ENCODE measurements around the gene TNS4.

The TNS4 gene

DNA sequence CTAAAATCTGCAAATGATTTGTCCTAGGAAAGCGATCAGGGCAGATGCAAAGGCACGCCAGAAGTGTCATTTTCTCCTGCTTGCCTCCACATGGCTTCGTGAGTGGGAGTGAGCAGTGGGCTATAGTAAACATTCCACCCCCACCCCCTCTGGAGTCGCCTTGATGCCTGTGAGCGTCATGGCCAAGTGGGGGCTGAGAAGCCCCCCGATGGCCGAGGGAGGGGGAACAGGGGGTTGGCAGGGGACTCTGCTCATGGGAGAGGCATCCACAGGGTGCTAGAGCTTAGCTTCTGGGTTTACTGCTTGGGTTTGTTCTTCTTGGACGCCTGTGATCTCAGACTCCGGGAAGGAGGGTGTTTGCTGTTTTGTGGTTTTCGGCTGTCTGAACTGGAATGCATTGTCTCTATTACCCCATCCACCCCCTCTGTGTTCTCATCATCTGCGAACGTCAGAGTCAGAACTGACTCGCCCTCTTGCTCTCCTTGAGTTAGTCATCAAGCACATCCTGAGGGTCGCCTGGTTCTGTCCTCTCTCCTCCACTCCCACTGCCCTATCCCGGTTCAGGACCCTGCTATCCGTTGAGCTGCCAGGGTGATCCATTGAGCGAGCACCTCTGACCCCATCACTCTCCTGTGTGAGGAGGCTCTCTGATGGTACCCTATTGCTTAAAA is 15.4 kb downstream of the TNS4 start:
- Histone ChIP-seq H3K9me3 (ENCODE audit: low read depth, low read length) (no peaks in the 10 kb centered on the region), H3K36me3 (ENCODE audit: insufficient read depth, low read length) (no peaks in the 10 kb centered on the region), H3K27ac (no peak overlapping the region), H3K4me3 (0 out of 2 replicates have a peak overlapping the region, but pooled peaks have one; percentile 22), H3K9ac (ENCODE audit: insufficient read length) (no peak overlapping the region)
- TF ChIP-seq POLR2AphosphoS5 (IDR thresholded peaks at IDR 0.05; ENCODE audit: borderline replicate concordance, low read depth, low read length) = no peak
- TF ChIP-seq FOXP2 (optimal IDR thresholded peaks at IDR 0.05; ENCODE audit: control extremely low read depth, extremely low read length, insufficient read depth) = no peak
- TF ChIP-seq EZH2 (IDR thresholded peaks at IDR 0.05) = no peak
- no peak for DNase-seq (ENCODE audit: low read depth, low spot score)

DNA sequence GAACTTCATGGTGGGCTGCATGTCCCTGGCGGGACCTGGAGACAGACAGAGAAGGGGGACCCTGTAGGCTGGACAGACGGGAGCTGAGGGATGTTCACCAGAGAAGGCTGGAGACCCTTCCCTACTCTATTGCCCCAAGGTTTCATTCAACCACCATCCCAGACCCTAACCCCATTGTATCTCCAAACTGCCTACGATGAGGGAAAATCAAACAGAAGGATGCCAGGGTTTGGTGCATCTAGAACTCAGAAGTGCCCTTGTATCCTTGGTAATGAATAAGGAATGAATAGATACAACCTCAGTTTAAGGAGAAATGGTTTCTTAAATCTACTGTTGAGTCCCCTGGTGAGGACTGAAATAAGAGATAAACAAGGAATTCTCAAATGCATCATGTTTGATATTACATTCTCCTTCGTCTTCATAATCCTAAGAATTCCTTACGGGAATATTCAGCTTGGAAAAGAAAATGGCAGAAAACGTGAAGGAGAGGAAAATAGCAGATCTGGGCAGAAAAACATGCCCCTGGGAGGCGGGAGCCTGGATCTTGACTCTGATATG is 16.4 kb downstream of the TNS4 start:
- Histone ChIP-seq H3K9ac (ENCODE audit: insufficient read length) (no peak overlapping the region), H3K4me3 (no peak overlapping the region), H3K36me3 (ENCODE audit: insufficient read depth, low read length) (no peaks in the 10 kb centered on the region), H3K9me3 (ENCODE audit: low read depth, low read length) (no peaks in the 10 kb centered on the region), H3K27ac (no peak overlapping the region)
- TF ChIP-seq EZH2 (IDR thresholded peaks at IDR 0.05) = no peak
- TF ChIP-seq FOXP2 (optimal IDR thresholded peaks at IDR 0.05; ENCODE audit: control extremely low read depth, extremely low read length, insufficient read depth) = no peak
- no peak for TF ChIP-seq POLR2AphosphoS5 (IDR thresholded peaks at IDR 0.05; ENCODE audit: borderline replicate concordance, low read depth, low read length)
- DNase-seq (ENCODE audit: low read depth, low spot score) = no peak

GRCh38 chr17:40484285-40484972 is 17.0 kb downstream of the TNS4 start:
- Histone ChIP-seq H3K36me3 (ENCODE audit: insufficient read depth, low read length) (no peaks in the 10 kb centered on the region), H3K27ac (no peak overlapping the region)

GRCh38 chr17:40483679-40484078 is 17.7 kb downstream of the TNS4 start:
- H3K4me3 ChIP-seq = no peak overlapping the region
- H3K9me3 ChIP-seq (ENCODE audit: low read depth, low read length) = no peaks in the 10 kb centered on the region
- no peak for DNase-seq (ENCODE audit: low read depth, low spot score)
- no peak for TF ChIP-seq POLR2AphosphoS5 (IDR thresholded peaks at IDR 0.05; ENCODE audit: borderline replicate concordance, low read depth, low read length)
- no peak for TF ChIP-seq EZH2 (IDR thresholded peaks at IDR 0.05)
- TF ChIP-seq FOXP2 (optimal IDR thresholded peaks at IDR 0.05; ENCODE audit: control extremely low read depth, extremely low read length, insufficient read depth) = no peak
- H3K36me3 ChIP-seq (ENCODE audit: insufficient read depth, low read length) = no peaks in the 10 kb centered on the region
- H3K27ac ChIP-seq = no peak overlapping the region
- H3K9ac ChIP-seq (ENCODE audit: insufficient read length) = no peak overlapping the region

More at GRCh38 chr17:40484285-40484972, 17.0 kb downstream of the TNS4 start:
- Histone ChIP-seq H3K9ac (ENCODE audit: insufficient read length) (no peak overlapping the region), H3K9me3 (ENCODE audit: low read depth, low read length) (no peaks in the 10 kb centered on the region), H3K4me3 (no peak overlapping the region)
- no peak for TF ChIP-seq EZH2 (IDR thresholded peaks at IDR 0.05)
- TF ChIP-seq FOXP2 (optimal IDR thresholded peaks at IDR 0.05; ENCODE audit: control extremely low read depth, extremely low read length, insufficient read depth) = no peak
- no peak for TF ChIP-seq POLR2AphosphoS5 (IDR thresholded peaks at IDR 0.05; ENCODE audit: borderline replicate concordance, low read depth, low read length)
- no peak for DNase-seq (ENCODE audit: low read depth, low spot score)

DNA sequence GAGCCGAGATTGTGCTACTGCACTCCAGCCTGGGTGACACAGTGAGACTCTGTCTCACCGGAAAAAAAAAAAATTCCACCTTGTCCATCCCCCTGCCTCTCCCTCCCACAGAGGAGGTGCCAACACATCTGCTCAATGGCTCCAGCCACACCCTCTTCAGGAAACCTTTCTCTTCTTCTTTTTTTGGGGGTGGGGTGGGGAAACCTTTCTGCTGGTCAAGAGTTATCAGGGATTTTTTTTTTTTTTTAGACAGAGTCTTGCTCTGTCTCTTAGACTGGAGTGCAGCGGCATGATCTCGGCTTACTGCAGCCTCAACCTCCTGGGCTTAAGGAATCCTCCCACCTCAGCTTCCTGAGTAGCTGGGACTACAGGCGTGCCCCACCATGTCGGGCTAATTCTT is 18.7 kb downstream of the TNS4 start:
- H3K4me3 ChIP-seq = no peak overlapping the region
- no peaks in the 10 kb centered on the region for H3K9me3 ChIP-seq (ENCODE audit: low read depth, low read length)
- TF ChIP-seq FOXP2 (optimal IDR thresholded peaks at IDR 0.05; ENCODE audit: control extremely low read depth, extremely low read length, insufficient read depth) (no peak), POLR2AphosphoS5 (IDR thresholded peaks at IDR 0.05; ENCODE audit: borderline replicate concordance, low read depth, low read length) (no peak), EZH2 (IDR thresholded peaks at IDR 0.05) (no peak)
- DNase-seq (ENCODE audit: low read depth, low spot score) = no peak
- H3K36me3 ChIP-seq (ENCODE audit: insufficient read depth, low read length) = no peaks in the 10 kb centered on the region
- H3K9ac ChIP-seq (ENCODE audit: insufficient read length) = no peak overlapping the region
- no peak overlapping the region for H3K27ac ChIP-seq

DNA sequence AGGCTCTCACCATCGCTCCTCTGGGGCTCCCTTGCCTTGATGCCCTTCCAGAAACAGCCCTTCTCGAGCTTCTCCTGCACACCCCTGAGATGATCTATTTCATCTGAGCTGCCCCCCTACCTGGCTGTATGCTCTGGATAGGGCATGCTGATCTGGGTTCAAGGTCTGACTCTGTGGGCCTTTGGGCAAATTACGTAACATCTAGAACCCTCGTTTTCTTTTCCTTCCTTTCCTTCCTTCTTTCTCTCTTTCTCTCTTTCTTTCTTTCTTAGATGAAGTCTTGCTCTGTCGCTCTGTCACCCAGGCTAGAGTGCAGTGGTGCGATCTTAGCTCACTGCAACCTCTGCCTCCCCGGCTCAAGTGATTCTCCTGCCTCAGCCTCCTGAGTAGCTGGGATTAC is 20.3 kb downstream of the TNS4 start:
- Histone ChIP-seq H3K36me3 (ENCODE audit: insufficient read depth, low read length) (no peaks in the 10 kb centered on the region), H3K9ac (ENCODE audit: insufficient read length) (no peak overlapping the region)

DNA sequence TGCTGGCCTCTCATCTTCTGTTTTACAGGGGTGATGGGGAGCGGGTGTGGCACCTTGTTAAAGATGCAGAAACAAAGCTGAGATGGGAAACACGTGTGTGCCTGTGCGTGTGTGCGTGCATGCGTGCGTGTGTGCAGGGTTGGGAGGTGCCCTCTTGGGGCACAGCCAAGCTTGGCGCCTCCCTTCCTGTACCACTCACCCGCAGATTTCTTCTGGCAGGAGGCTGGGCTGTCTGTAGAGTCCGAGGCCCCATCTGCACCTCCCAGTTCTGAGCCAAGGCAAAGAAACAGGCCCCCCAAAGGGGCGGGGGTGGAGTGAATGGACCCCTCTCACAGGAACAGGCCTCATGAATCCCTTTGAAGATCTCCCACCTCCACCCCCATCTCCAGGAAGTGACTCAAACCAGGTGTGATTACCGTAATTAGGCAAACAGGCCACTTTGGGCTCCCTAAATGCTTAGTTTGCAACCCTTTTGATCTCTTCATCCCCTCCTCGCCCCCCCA is 20.9 kb downstream of the TNS4 start:
- no peak overlapping the region for H3K27ac ChIP-seq

More for the DNA sequence above, 20.3 kb downstream of the TNS4 start:
- Histone ChIP-seq H3K9me3 (ENCODE audit: low read depth, low read length) (no peaks in the 10 kb centered on the region), H3K4me3 (no peak overlapping the region), H3K27ac (no peak overlapping the region)
- no peak for TF ChIP-seq POLR2AphosphoS5 (IDR thresholded peaks at IDR 0.05; ENCODE audit: borderline replicate concordance, low read depth, low read length)
- no peak for TF ChIP-seq EZH2 (IDR thresholded peaks at IDR 0.05)
- TF ChIP-seq FOXP2 (optimal IDR thresholded peaks at IDR 0.05; ENCODE audit: control extremely low read depth, extremely low read length, insufficient read depth) = no peak
- DNase-seq (ENCODE audit: low read depth, low spot score) = no peak

GRCh38 chr17:40479754-40480480 is 21.5 kb downstream of the TNS4 start:
- no peaks in the 10 kb centered on the region for H3K36me3 ChIP-seq (ENCODE audit: insufficient read depth, low read length)
- no peak overlapping the region for H3K4me3 ChIP-seq
- H3K9me3 ChIP-seq (ENCODE audit: low read depth, low read length) = no peaks in the 10 kb centered on the region
- H3K27ac ChIP-seq = no peak overlapping the region
- no peak for DNase-seq (ENCODE audit: low read depth, low spot score)
- H3K9ac ChIP-seq (ENCODE audit: insufficient read length) = no peak overlapping the region
- TF ChIP-seq FOXP2 (optimal IDR thresholded peaks at IDR 0.05; ENCODE audit: control extremely low read depth, extremely low read length, insufficient read depth) (no peak), EZH2 (IDR thresholded peaks at IDR 0.05) (no peak), POLR2AphosphoS5 (IDR thresholded peaks at IDR 0.05; ENCODE audit: borderline replicate concordance, low read depth, low read length) (no peak)

More for the DNA sequence above, 20.9 kb downstream of the TNS4 start:
- Histone ChIP-seq H3K36me3 (ENCODE audit: insufficient read depth, low read length) (no peaks in the 10 kb centered on the region), H3K9me3 (ENCODE audit: low read depth, low read length) (no peaks in the 10 kb centered on the region), H3K9ac (ENCODE audit: insufficient read length) (no peak overlapping the region), H3K4me3 (no peak overlapping the region)
- TF ChIP-seq POLR2AphosphoS5 (IDR thresholded peaks at IDR 0.05; ENCODE audit: borderline replicate concordance, low read depth, low read length) (no peak), EZH2 (IDR thresholded peaks at IDR 0.05) (no peak), FOXP2 (optimal IDR thresholded peaks at IDR 0.05; ENCODE audit: control extremely low read depth, extremely low read length, insufficient read depth) (no peak)
- no peak for DNase-seq (ENCODE audit: low read depth, low spot score)

All from SK-N-MC (cell line).